HG02938 (cell line): Measurements from ENCODE around the gene EYS.
"Not testable (repeated sequence)": the region's sequence is repeated elsewhere in the genome, so short reads cannot be mapped to it uniquely, and the experiment has no call there.

ENCODE experiments used
- ATAC-seq: cut with Tn5 transposase; IDR thresholded peaks from one replicate; pipeline ENCODE4 v1.9.1; 2021; ENCODE audit warnings: mild to moderate bottlenecking, moderate library complexity; ENCODE audit not compliant: unreplicated experiment

Gene EYS

DNA sequence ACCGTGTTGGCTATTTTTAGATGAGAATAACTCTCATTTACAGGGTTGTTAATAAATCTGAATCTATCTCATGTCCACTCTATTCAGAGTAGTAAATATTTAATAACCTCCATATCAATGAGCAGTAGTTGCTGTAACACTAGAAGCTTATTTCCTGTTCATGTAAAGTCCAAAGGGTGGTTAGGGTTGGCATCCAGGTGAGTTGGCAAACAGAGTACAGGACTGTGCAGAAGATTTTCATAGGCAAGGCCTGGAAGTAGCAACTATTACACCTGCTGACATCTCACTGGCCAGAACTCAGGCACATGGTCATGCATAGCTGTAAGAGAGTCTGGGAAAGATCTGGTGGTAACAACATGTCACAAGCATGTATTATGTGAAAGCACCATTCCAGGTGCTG is 1923.9 kb downstream of the EYS start:
- ATAC-seq, result no peak

DNA sequence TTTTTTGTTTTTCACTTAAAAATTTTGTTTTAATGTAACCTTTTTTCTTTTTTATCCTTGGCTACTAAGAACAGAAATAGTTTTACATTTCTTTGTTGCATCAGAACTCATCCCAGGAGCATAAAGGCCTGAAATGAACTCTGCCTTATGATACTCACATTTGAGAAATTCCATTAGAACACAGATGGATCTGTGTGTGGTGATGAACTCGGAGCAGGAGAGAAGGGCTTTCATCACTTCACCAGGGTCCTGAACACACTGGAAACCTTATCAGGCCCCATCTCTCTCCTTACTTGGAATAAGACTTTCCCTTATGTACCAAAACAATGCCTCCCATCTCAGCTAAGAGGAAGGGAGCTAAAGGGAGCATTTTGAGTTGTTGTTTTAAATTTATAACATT is 1932.1 kb downstream of the EYS start:
- no peak for ATAC-seq

- ATAC-seq, result no peak
These were observed 1933.8 kb downstream of the EYS start for GRCh38 chr6:63773200-63773599.

- no peak for ATAC-seq
These were observed 1941.2 kb downstream of the EYS start for GRCh38 chr6:63765828-63766227.

- ATAC-seq, result no peak
These were observed 1942.6 kb downstream of the EYS start for GRCh38 chr6:63764318-63764916.

GRCh38 chr6:63760199-63760598 is 1946.8 kb downstream of the EYS start:
- no peak for ATAC-seq

- no peak for ATAC-seq
These were observed 1947.4 kb downstream of the EYS start for GRCh38 chr6:63759605-63760105.

- ATAC-seq, result no peak
These were observed 1949.2 kb downstream of the EYS start for GRCh38 chr6:63757826-63758225.

DNA sequence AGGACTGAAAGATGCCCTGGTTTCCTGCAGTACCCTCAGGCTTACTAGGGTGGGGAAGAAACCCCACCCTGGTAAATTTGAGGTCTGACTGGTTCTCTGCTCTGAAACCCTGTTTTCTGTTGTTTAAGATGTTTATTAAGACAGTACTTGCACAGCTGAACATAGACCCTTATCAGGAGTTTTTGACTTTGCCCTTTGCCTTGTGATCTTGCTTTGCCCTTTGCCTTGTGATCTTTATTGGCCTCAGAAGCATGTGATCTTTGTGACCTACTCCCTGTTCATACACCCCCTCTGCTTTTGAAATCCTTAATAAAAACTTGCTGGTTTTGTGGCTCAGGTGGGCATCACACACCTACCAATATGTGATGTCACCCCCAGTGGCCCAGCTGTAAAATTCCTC is 1949.8 kb downstream of the EYS start:
- not testable (repeated sequence) for ATAC-seq

GRCh38 chr6:63750400-63750799 is 1956.6 kb downstream of the EYS start:
- no peak for ATAC-seq

GRCh38 chr6:63745784-63746183 is 1961.2 kb downstream of the EYS start:
- ATAC-seq, result no peak

GRCh38 chr6:63744810-63745209 is 1962.2 kb downstream of the EYS start:
- ATAC-seq, result no peak

- ATAC-seq, result no peak
These were observed 1963.3 kb downstream of the EYS start for GRCh38 chr6:63743691-63744090.

DNA sequence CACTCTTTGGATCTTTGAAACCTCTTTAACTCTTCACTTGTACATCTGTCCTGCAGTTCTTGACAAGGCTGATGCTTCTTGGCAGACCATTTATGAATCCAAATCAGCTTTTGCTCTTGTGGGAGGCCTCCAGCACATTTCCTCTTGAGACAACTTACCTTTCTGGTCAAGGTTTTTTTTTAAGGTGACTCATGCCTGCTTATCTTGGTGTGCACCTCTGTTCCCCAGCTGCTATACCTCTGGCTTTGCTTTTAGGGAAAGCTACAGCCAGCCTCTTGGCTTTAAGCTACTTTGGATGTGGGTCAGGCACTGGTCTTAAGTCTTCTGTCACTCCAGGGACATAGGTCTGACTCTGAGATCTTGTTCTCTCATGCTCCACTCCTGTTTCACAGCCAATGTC is 1965.0 kb downstream of the EYS start:
- no peak for ATAC-seq

DNA sequence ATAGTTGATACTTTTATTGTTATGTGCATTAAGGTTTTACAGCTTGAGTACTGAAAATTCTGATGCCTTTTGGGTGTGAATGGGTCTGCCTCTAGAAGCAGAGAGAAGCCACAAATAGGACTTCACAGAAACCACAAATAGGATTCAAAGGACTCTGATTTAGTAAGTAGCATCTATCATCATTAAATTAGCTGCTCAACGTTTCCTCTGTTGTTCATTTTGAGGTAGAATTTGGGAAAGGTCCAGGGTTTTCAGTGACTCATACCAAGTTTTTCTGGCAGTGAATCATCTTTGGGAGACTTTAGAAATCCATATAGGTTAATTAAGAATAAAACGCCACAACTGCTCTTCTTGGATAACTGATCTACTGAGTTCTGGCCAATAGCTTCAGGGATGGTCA is 1966.3 kb downstream of the EYS start:
- ATAC-seq, result no peak

DNA sequence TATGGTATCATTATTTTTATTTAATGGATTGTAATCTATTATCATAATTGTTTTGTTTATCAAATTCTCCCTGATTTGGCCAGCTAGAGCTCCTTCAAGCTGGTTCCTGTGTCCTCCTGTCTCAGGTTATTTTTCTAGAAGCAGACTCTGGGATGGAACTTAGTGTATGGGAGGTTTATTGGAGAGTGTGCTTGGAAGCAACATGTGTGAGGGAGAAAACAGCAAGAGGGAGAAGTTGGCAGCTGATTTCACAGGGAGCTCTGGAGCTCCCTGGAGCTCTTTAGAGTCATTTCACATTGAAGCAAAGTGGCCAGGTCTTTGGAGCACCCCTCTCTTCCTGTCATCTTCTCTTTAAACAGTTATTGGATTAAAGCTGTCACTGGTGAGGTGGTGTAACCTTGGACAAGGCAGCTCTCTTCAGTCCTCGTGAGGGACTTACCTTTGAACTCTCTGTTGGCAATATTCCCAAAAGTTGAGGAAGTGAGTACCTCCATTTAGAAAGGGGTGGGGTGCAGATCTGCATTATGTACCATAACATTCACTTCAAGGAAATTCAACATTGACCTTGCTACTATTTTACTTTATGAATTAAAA is 1967.8 kb downstream of the EYS start:
- ATAC-seq, result no peak

DNA sequence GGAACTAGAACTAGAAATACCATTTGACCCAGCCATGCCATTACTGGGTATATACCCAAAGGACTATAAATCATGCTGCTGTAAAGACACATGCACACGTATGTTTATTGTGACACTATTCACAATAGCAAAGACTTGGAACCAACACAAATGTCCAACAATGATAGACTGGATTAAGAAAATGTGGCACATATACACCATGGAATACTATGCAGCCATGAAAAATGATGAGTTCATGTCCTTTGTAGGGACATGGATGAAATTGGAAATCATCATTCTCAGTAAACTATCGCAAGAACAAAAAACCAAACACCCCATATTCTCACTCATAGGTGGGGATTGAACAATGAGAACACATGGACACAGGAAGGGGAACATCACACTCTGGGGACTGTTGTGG is 1968.8 kb downstream of the EYS start:
- not testable (repeated sequence) for ATAC-seq

- ATAC-seq, result no peak
These were observed 1972.1 kb downstream of the EYS start for GRCh38 chr6:63734923-63735322.

GRCh38 chr6:63732336-63732735 is 1974.7 kb downstream of the EYS start:
- no peak for ATAC-seq

GRCh38 chr6:63731930-63732329 is 1975.1 kb downstream of the EYS start:
- ATAC-seq, result no peak

- ATAC-seq, result no peak
These were observed 1976.7 kb downstream of the EYS start for GRCh38 chr6:63730311-63730710.

DNA sequence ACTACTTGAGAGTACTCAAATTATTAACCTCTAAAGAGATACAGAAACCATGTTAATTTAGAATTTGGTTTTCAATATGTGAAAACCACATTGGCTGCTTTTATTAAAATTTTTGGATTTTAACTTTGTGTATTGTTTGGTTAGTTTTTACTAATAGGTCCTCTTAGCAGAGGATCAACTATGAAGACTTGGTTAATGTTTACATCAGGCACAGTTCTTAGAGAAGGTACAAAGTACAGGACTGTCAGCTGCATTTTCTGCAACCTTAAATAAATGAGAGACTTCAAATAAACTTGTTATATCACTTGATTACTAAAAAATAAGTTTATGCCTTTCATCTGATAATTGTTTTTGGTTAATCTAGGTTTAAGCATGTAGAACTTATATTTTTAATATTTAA is 1982.3 kb downstream of the EYS start:
- no peak for ATAC-seq

GRCh38 chr6:63721181-63721580 is 1985.8 kb downstream of the EYS start:
- no peak for ATAC-seq
